Vagina (tissue), 2 donors: Measurements from ENCODE around the gene FAXDC2.

ENCODE experiments used
- POLR2A ChIP-seq, 2 donors: fragments of 450-650 bp; IDR thresholded peaks; one replicate each; pipeline ENCODE4 v1.6.1; 2017; ENCODE audit warnings: antibody characterized with exemption in 2 of 2, mild to moderate bottlenecking in 2 of 2, moderate library complexity in 2 of 2
- TF ChIP-seq, protein P1 (sequence below), 3 experiments: fragments of 450-650 bp in 2 of 3; fragments of 200-600 bp in 1 of 3; sonication (generic) in 1 of 3; IDR thresholded peaks; one replicate each; pipeline ENCODE4 v1.5.1; 2017 to 2019; ENCODE audit warnings: antibody characterized with exemption in 3 of 3, mild to moderate bottlenecking in 2 of 3, moderate library complexity in 2 of 3

GRCh38 chr5:154770111-154770510 is 80.3 kb downstream of the FAXDC2 start:
- TF ChIP-seq POLR2A (IDR thresholded peaks at IDR 0.05): no peak
- TF ChIP-seq, protein P1, sequence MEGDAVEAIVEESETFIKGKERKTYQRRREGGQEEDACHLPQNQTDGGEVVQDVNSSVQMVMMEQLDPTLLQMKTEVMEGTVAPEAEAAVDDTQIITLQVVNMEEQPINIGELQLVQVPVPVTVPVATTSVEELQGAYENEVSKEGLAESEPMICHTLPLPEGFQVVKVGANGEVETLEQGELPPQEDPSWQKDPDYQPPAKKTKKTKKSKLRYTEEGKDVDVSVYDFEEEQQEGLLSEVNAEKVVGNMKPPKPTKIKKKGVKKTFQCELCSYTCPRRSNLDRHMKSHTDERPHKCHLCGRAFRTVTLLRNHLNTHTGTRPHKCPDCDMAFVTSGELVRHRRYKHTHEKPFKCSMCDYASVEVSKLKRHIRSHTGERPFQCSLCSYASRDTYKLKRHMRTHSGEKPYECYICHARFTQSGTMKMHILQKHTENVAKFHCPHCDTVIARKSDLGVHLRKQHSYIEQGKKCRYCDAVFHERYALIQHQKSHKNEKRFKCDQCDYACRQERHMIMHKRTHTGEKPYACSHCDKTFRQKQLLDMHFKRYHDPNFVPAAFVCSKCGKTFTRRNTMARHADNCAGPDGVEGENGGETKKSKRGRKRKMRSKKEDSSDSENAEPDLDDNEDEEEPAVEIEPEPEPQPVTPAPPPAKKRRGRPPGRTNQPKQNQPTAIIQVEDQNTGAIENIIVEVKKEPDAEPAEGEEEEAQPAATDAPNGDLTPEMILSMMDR (IDR thresholded peaks at IDR 0.05): no peak
